ENCODE results near the gene HOXD1. TPM values are rescaled to one million over a fixed set of nuclear protein-coding genes. Genes with fewer than 3 reads are reported as not detected.

Gene HOXD1
- polyA plus RNA-seq (2013, experiment 1 of 2) = 0.45 TPM
- 0.89 TPM for polyA plus RNA-seq (2013, experiment 2 of 2)

GRCh38 chr2:176187899-176188773 is at the start of gene HOXD1:
HOXD1 (plus strand) TSS chr2:176188668; CDS start chr2:176188802, 134 bp downstream.
- WGBS = 2% methylated on average over 68 of the region's 68 CpGs
- peak within 1 kb of the TSS; percentile 39 for H3K4me3 ChIP-seq (ENCODE audit: low read length)
- peaks cover 36% of the 10 kb centered on the region for H3K4me1 ChIP-seq (ENCODE audit: insufficient read depth, low read length)
- no peak within 1 kb of the TSS for H3K9ac ChIP-seq (ENCODE audit: low read depth, low read length)
- H3K9me3 ChIP-seq (ENCODE audit: insufficient read depth, low read depth, low read length) = no peaks in the 10 kb centered on the region
- H3K36me3 ChIP-seq (ENCODE audit: insufficient read depth, low read length) = no peaks in the 10 kb centered on the region
- H3K27me3 ChIP-seq (ENCODE audit: insufficient read depth, low read length) = peaks cover 100% of the 10 kb centered on the region
- H3K27ac ChIP-seq (ENCODE audit: low read depth, low read length) = no peak within 1 kb of the TSS

DNA sequence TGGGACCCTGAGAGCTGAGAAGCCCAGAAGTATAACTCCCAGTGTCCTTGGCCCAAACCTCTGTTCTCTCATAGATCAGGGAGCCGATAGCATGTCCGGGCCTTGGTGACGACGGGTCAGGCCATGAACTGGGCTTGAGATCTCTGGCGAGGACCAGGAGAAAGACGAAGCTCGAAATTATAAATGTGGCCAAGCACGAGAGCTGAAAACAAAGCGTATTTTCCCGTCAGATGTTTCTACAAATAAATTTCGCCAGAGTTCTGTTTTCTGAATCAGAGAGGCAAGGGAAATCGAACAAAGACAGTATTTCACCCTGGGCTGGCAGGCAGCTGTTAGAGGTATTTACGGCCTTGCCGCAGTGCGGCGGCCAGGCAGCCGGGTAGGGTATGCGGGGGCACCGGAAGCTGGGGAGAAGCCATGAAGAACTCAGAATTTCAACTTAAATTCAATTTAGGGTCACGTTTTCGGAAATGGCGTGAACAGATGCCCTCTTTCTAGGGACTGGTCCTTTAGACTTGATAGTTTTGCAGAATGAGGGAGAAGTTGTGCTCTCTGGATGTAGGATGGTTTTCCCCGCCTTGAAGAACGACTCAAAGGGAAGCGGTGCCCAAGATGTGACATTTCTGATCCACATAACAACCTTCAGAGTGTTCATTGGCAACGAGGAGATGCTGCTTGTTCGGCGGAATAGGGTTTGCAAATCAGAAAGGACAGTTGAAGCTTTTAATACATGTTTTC is 49.4 kb upstream of the HOXD1 start:
- H3K4me3 ChIP-seq (ENCODE audit: low read length) = no peak overlapping the region
- no peaks in the 10 kb centered on the region for H3K36me3 ChIP-seq (ENCODE audit: insufficient read depth, low read length)
- no peak overlapping the region for H3K27ac ChIP-seq (ENCODE audit: low read depth, low read length)
- peaks cover 100% of the 10 kb centered on the region for H3K27me3 ChIP-seq (ENCODE audit: insufficient read depth, low read length)
- no peaks in the 10 kb centered on the region for H3K9me3 ChIP-seq (ENCODE audit: insufficient read depth, low read depth, low read length)
- WGBS = 74% methylated on average over 28 of the region's 28 CpGs
- no peaks in the 10 kb centered on the region; the same call in 1 of the 2 replicates for H3K4me1 ChIP-seq (ENCODE audit: insufficient read depth, low read length)
- H3K9ac ChIP-seq (ENCODE audit: low read depth, low read length) = no peak overlapping the region

DNA sequence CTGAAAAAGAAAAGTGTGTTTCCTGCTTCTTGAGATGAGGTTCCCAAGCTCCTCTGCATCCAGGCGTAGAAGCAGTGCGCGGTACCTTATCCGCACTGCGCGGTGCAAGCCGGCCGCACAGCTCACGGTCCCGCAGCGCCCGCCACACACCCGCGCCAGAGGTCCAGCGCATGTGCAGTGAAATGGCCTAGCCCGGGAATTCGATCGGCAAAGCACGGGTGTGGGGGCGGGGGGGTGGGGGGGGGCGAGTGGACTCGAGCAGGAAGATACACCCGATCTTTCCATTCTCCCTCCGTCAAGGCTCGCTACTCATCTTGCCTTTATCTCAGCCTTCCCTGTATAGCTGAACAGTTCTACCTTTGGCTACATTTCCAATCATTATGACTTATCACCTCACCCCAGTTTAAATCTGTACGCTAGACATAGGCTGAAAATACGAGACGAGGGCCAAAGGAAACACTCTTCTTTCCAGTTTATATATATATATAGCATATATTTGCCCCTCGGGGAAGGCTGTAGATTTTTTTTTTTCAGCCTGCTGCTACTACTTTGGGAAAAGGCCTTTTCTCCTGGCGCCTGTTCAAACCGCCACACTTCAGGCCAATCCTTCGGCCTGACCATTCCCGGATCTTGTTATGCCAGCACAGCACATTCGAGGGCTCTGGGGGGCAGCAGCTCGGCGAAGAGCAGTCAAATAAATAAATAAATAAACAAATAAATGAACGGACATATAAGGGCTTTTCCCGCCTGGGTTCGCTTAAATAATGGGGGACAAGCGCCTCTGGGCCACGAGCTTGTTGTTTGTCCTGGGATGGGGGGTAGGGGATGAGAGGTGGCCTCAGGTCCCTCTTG is 48.6 kb upstream of the HOXD1 start:
- Histone ChIP-seq H3K27me3 (ENCODE audit: insufficient read depth, low read length) (peaks cover 100% of the 10 kb centered on the region), H3K9me3 (ENCODE audit: insufficient read depth, low read depth, low read length) (no peaks in the 10 kb centered on the region), H3K4me3 (ENCODE audit: low read length) (peak overlapping the region; percentile 63; the same call in 1 of the 2 replicates), H3K4me1 (ENCODE audit: insufficient read depth, low read length) (no peaks in the 10 kb centered on the region; the same call in 1 of the 2 replicates), H3K9ac (ENCODE audit: low read depth, low read length) (no peak overlapping the region), H3K27ac (ENCODE audit: low read depth, low read length) (no peak overlapping the region), H3K36me3 (ENCODE audit: insufficient read depth, low read length) (no peaks in the 10 kb centered on the region)
- 65% methylated on average over 35 of the region's 41 CpGs for WGBS

- Histone ChIP-seq H3K27ac (ENCODE audit: low read depth, low read length) (no peak overlapping the region), H3K36me3 (ENCODE audit: insufficient read depth, low read length) (no peaks in the 10 kb centered on the region), H3K4me1 (ENCODE audit: insufficient read depth, low read length) (no peaks in the 10 kb centered on the region; the same call in 1 of the 2 replicates), H3K9ac (ENCODE audit: low read depth, low read length) (peak overlapping the region; percentile 46; the same call in 1 of the 2 replicates), H3K27me3 (ENCODE audit: insufficient read depth, low read length) (peaks cover 100% of the 10 kb centered on the region), H3K4me3 (ENCODE audit: low read length) (peak overlapping the region; percentile 63), H3K9me3 (ENCODE audit: insufficient read depth, low read depth, low read length) (no peaks in the 10 kb centered on the region)
- 6% methylated on average over 48 of the region's 48 CpGs for WGBS
Observed at GRCh38 chr2:176140513-176141317, 47.8 kb upstream of the HOXD1 start.

GRCh38 chr2:176142281-176142680 is 46.2 kb upstream of the HOXD1 start:
- H3K27me3 ChIP-seq (ENCODE audit: insufficient read depth, low read length) = peaks cover 100% of the 10 kb centered on the region
- 0 out of 2 replicates have a peak, but pooled peaks cover under 1% of the 10 kb centered on the region for H3K4me1 ChIP-seq (ENCODE audit: insufficient read depth, low read length)
- no peak overlapping the region for H3K27ac ChIP-seq (ENCODE audit: low read depth, low read length)
- no peak overlapping the region for H3K4me3 ChIP-seq (ENCODE audit: low read length)
- no peak overlapping the region for H3K9ac ChIP-seq (ENCODE audit: low read depth, low read length)
- no peaks in the 10 kb centered on the region for H3K36me3 ChIP-seq (ENCODE audit: insufficient read depth, low read length)
- no peaks in the 10 kb centered on the region for H3K9me3 ChIP-seq (ENCODE audit: insufficient read depth, low read depth, low read length)
- 71% methylated on average over 2 of the region's 2 CpGs for WGBS

DNA sequence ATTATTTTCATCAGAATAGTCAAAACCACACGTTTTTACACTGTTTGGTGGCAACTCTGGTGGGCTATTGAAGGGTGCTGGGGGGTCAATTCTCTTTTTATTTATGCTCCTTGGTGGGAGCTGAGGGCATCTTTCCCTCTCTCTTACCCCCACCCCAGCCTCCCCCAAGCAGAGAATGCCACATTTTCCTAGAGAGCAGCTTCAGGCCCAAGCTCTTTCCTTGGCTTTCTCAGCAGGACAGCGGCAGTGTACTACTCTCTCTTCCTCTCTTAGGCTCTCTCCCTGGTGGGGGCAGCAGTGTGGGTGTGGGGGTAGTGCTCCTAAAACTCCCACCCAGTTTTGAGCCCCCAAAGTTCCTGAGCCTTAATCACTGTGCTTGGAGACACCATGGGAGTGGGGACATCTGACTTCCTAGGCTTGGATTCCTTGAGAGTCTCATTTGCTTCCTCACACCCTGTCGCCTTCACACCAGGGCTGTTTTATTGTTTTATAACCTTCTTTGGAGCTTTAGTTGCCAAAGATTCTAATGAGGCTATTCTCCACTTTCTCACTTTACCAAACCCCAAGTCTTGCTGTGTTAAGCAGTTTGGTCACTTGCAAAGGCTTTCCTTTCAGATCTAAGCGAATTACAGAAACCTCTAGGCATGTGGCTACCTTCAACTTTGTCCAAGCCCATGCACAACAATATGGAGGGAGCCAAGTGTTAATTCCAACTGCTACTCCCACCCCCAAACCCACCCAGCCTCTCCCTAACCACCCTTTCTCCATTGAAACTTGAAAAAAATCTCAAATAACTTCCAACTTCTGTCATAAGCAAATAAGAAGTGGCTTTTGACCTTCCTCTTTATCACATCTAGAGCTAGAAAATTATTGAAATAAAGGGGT is 43.1 kb upstream of the HOXD1 start:
- no peak overlapping the region for H3K27ac ChIP-seq (ENCODE audit: low read depth, low read length)
- H3K9me3 ChIP-seq (ENCODE audit: insufficient read depth, low read depth, low read length) = no peaks in the 10 kb centered on the region
- 0 out of 2 replicates have a peak, but pooled peaks cover 2% of the 10 kb centered on the region for H3K4me1 ChIP-seq (ENCODE audit: insufficient read depth, low read length)
- no peak overlapping the region for H3K9ac ChIP-seq (ENCODE audit: low read depth, low read length)
- H3K36me3 ChIP-seq (ENCODE audit: insufficient read depth, low read length) = no peaks in the 10 kb centered on the region
- no peak overlapping the region for H3K4me3 ChIP-seq (ENCODE audit: low read length)
- H3K27me3 ChIP-seq (ENCODE audit: insufficient read depth, low read length) = peaks cover 100% of the 10 kb centered on the region
- 19% methylated on average over 2 of the region's 4 CpGs for WGBS

DNA sequence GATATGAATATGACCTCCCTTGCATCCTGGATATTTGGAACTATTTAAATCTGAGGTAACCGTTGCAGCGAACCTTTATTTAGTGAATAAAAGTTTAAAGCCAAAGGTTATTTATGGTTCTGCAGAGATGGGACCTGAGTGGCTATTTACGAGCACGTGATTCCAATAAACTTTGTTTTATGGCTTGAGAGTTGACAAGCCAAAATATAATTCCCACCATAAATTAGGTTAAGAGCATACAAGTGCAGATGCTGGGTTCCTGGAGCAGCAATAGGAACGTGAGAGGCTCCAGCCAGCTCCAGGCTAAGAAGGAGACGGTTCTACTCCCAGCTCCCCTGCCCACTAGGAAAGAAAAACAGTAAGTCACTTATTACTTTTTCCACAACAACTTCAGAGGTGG is 42.4 kb upstream of the HOXD1 start:
- H3K4me3 ChIP-seq (ENCODE audit: low read length) = no peak overlapping the region
- H3K27me3 ChIP-seq (ENCODE audit: insufficient read depth, low read length) = peaks cover 100% of the 10 kb centered on the region
- WGBS = 57% methylated on average over 5 of the region's 6 CpGs
- H3K9ac ChIP-seq (ENCODE audit: low read depth, low read length) = no peak overlapping the region
- no peaks in the 10 kb centered on the region for H3K9me3 ChIP-seq (ENCODE audit: insufficient read depth, low read depth, low read length)
- H3K36me3 ChIP-seq (ENCODE audit: insufficient read depth, low read length) = no peaks in the 10 kb centered on the region
- H3K4me1 ChIP-seq (ENCODE audit: insufficient read depth, low read length) = 0 out of 2 replicates have a peak, but pooled peaks cover 2% of the 10 kb centered on the region
- H3K27ac ChIP-seq (ENCODE audit: low read depth, low read length) = no peak overlapping the region

- Histone ChIP-seq H3K27ac (ENCODE audit: low read depth, low read length) (no peak overlapping the region), H3K9me3 (ENCODE audit: insufficient read depth, low read depth, low read length) (no peaks in the 10 kb centered on the region), H3K4me3 (ENCODE audit: low read length) (no peak overlapping the region), H3K27me3 (ENCODE audit: insufficient read depth, low read length) (peaks cover 100% of the 10 kb centered on the region), H3K4me1 (ENCODE audit: insufficient read depth, low read length) (0 out of 2 replicates have a peak, but pooled peaks cover 2% of the 10 kb centered on the region), H3K9ac (ENCODE audit: low read depth, low read length) (no peak overlapping the region), H3K36me3 (ENCODE audit: insufficient read depth, low read length) (no peaks in the 10 kb centered on the region)
Observed at GRCh38 chr2:176146645-176147044, 41.8 kb upstream of the HOXD1 start.

DNA sequence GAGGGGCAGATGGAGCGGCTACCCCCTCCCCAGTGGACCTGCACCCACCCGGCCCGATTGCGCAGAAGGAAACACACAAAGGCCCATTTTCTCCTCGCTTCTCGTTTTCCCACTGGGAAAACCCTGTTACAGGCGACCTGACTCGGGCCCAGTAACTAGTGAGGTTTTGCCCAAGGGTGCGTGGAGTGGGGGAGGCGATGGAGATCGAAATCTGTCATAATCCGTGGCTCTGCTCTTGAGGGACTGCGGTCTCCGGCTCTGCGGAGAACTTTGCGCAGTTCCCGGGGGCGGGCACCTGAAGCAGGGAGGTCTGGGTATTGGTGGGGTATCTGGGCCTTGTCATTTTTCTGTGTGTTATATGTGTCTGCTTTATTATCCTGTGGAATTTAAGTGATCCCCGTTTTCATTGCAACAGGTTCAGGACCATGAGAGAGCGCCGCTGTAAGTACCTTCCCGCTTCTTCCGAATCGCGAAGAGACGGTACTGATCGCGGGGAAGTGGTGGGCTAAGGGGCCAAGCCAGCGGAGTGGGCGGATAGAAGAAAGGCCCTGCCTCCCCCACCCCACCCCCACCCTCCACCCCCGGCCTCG is 41.2 kb upstream of the HOXD1 start:
- H3K4me3 ChIP-seq (ENCODE audit: low read length) = no peak overlapping the region
- no peaks in the 10 kb centered on the region for H3K9me3 ChIP-seq (ENCODE audit: insufficient read depth, low read depth, low read length)
- no peak overlapping the region for H3K9ac ChIP-seq (ENCODE audit: low read depth, low read length)
- peaks cover 100% of the 10 kb centered on the region for H3K27me3 ChIP-seq (ENCODE audit: insufficient read depth, low read length)
- no peak overlapping the region for H3K27ac ChIP-seq (ENCODE audit: low read depth, low read length)
- 0 out of 2 replicates have a peak, but pooled peaks cover 2% of the 10 kb centered on the region for H3K4me1 ChIP-seq (ENCODE audit: insufficient read depth, low read length)
- no peaks in the 10 kb centered on the region for H3K36me3 ChIP-seq (ENCODE audit: insufficient read depth, low read length)
- 17% methylated on average over 29 of the region's 32 CpGs for WGBS
